NCI-H2081 treated with DMSO at 0.1 percent for 48 hours (cell line): ENCODE measurements around the gene CD164.
"Not testable (repeated sequence)": the region's sequence is repeated elsewhere in the genome, so short reads cannot be mapped to it uniquely, and the experiment has no call there.

Source experiments
- DNase-seq: peaks from one replicate; lab custom pipeline; 2025; lab: John Stamatoyannopoulos, UW

The CD164 gene

GRCh38 chr6:109342911-109343310, 39.4 kb downstream of the CD164 start:
- no peak for DNase-seq

- DNase-seq, result no peak
Observed at GRCh38 chr6:109342506-109342905, 39.8 kb downstream of the CD164 start.

GRCh38 chr6:109340811-109341210, 41.5 kb downstream of the CD164 start:
- DNase-seq, result no peak

GRCh38 chr6:109339906-109340678, 42.2 kb downstream of the CD164 start:
- DNase-seq, result no peak

GRCh38 chr6:109336221-109336961, 45.9 kb downstream of the CD164 start:
- DNase-seq, result no peak

- DNase-seq, result not testable (repeated sequence)
Observed at GRCh38 chr6:109333870-109334269, 48.4 kb downstream of the CD164 start.

- DNase-seq, result no peak
Observed at GRCh38 chr6:109332748-109333147, 49.5 kb downstream of the CD164 start.

- DNase-seq, result no peak
Observed at GRCh38 chr6:109331081-109331480, 51.2 kb downstream of the CD164 start.

GRCh38 chr6:109330263-109330662, 52.0 kb downstream of the CD164 start:
- DNase-seq, result no peak

- no peak for DNase-seq
Observed at GRCh38 chr6:109328629-109329028, 53.6 kb downstream of the CD164 start.

- no peak for DNase-seq
Observed at GRCh38 chr6:109327959-109328358, 54.3 kb downstream of the CD164 start.

GRCh38 chr6:109327491-109327890, 54.8 kb downstream of the CD164 start:
- DNase-seq, result no peak

- no peak for DNase-seq
Observed at GRCh38 chr6:109326351-109326750, 55.9 kb downstream of the CD164 start.

GRCh38 chr6:109325400-109325801, 56.9 kb downstream of the CD164 start:
- no peak for DNase-seq

- no peak for DNase-seq
Observed at GRCh38 chr6:109323241-109323640, 59.0 kb downstream of the CD164 start.

- DNase-seq, result no peak
Observed at GRCh38 chr6:109322825-109323224, 59.4 kb downstream of the CD164 start.

GRCh38 chr6:109321752-109322151, 60.5 kb downstream of the CD164 start:
- DNase-seq, result no peak

- no peak for DNase-seq
Observed at GRCh38 chr6:109320072-109320471, 62.2 kb downstream of the CD164 start.

GRCh38 chr6:109318328-109318876, 63.9 kb downstream of the CD164 start:
- no peak for DNase-seq

GRCh38 chr6:109316909-109317308, 65.4 kb downstream of the CD164 start:
- no peak for DNase-seq
